AG08396 (cell line): Measurements from ENCODE around the gene CPNE4.
"Not testable (repeated sequence)": the region's sequence is repeated elsewhere in the genome, so short reads cannot be mapped to it uniquely, and the experiment has no call there.

Experiments used
- DNase-seq: peaks from one replicate; pipeline ENCODE4 v3.0.0; 2012; ENCODE audit warnings: low spot score, mixed read lengths

The CPNE4 gene

DNA sequence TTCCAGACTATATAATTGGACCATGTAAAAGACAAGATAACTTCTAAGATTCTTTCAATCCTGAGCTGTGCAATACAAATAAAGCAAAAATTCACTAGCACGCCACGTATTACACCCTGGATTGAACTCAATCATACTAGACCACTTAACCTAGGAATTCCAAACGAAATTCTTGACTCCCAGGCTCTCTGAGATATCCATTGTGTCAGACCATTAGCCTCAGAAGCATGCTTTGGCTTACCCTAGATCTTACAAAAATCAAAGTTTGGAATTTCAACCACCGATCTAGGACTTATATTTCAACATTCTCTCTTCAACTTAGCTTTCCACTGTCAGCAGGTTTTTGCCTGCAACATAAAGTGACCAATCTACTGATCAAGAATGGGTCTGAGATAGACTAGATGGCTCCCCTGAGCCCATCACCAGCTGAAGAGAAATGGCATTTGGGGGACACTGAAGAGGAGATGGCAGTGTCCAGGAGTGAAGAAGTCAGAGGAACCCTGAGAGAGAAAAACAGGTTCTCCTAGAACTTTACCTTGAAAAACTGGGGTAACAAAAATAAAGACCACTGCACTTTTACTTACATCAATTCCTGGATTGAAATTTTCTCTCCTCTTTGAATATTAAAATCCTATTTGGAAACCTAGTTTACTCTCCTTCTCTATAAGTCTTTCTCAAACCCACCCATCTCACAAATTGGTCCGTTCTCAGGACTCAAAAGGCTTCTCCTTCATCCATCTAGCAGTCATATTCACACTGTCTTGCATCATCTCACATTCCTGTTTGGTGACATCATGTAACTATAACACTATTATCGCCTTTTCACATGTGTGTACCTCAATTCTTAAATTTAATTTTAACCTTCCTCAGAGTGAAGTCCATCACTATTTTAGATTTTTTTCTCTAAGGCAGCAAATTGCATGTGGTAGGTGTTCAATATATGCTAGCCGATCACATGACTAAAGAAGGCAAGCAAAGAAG, 18.5 kb downstream of the CPNE4 start:
- DNase-seq, result no peak

DNA sequence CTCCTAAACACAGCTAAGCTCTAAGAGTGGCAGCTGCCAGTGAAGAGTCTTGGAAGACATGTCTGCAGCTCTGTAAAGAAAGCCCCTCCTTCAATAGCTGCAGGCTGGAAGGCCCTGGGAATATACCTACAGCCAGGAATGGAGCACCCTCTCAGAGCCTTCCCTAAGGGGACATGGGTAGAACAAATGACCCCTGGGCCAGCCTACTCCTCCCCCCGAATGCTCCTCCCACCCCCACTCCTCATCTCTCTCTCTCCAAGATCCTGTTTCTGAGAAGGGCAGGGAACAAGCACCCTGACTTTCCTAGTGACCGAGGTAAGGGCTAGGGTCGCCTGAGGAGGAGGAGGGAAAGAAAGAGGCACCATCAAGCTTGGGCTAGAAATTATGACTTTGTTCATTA, 20.7 kb downstream of the CPNE4 start:
- DNase-seq, result no peak

DNA sequence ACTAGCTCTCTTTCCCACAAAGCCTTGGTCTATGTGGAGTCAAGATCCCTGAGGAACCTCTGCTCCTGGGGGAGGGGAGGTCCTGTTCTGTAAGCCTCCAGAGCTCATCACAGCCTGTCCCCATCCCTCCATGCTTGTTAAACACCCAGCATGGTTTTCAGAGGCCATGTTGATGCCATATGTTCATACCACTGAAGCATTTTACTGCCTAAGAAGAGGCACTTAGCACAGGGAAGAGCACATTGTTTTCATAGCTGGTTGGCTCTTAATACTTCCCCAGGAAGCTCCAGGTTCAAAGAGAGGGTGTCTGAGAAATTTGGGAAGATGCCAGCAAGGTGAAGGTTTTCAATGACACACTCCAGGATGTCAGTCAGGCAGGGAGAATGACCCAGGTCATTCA, 25.6 kb downstream of the CPNE4 start:
- no peak for DNase-seq

DNA sequence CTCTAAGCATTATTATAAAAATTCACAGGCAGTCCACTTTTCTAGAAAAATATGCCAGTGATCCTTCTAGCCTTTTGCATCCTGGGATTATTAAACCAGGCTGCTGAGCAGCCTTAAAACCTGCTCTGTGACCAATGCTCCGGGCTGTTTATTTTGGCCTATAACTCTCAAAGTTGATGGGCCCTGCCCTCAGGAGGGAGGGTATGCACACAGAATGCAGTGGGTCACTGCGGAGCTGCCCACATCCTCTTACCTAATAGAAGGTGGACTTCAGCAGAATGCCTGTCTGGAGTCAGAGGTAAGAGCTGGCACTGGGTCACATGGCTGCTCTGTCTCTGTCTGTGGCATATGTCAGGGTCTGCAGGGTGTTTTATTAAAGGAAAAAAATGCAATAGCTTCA, 26.0 kb downstream of the CPNE4 start:
- DNase-seq, result no peak

DNA sequence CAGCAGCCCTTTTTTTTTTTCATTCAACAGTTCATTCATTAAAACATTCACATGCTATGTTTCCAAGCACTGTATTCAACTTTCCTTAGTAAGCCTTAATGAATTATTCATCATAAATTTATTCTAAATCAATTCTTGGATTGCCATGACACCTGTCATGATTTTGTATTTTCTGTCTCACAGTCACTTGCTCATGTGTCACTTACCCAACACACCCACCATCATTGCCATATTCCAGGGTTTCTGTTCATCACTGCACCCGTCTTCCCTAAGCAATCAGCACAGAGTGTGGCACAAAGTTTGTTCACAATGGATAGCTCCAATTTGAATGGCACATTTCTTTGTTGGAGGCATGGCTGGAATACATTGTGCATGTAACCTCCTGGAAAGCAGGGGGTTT, 27.2 kb downstream of the CPNE4 start:
- no peak for DNase-seq

DNA sequence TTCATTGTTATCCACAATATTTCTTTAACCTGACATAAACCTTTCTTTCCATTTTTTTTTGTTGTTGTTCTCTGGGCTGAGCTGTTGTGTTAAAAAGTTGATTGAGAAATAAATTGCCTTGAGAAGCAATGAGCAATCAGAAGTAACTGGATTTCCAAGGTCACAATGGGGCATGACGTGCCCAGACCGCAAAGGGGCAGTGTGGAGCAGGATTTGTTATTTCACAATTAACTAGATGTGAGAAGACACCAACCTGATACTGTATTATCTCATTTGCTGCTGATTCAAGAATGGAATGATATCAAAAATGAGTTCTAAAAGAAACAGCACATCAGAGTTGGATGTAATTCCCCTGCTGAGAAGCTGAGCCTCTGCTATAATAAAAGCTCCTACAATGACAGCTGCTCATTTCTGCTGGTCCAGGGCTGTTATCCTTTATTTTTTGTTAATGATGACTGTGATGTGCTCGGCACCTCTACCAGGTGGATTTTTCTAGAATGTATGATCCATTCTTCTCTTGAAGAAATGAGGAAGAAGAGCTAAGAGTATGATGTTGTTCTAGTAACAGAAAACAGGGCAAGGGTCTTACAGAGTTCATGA, 28.1 kb downstream of the CPNE4 start:
- DNase-seq, result peak; percentile 38

DNA sequence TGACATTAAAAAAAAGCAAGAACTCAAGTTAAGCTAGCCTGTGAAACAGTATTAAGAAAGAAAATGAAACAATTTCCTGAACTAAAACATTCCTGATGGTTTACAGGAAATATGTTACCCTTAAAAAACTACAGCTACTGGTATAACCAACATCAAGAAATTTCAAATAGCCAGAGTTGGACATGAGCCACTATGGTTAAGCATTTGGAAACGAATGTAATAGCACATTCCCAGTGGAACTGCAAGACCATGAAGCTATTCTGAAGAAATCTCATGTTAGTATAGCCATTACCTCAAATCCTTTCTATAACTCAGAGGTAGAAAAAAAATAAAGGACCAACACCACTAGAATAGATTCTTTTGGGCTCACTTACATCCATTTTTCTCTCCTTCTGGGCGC, 30.2 kb downstream of the CPNE4 start:
- DNase-seq, result no peak

DNA sequence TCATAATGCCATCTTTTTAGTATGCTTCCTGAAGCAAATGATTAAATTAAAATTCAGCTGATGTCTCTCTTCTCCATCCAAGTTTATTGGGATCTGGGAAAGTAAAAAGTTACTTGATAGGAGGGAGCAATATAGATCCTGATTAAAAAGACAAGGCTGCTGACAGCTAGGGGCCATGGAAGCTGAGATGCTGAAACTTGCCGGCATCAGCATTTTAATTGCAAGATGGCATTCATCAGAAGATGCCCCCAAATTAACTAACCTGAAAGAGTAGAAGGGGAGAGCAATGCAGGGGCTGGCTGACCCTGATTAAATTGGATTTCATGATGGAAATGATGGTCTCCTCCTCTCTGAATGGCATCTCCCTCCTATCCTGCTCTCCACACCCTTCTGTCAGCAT, 31.1 kb downstream of the CPNE4 start:
- DNase-seq, result no peak

DNA sequence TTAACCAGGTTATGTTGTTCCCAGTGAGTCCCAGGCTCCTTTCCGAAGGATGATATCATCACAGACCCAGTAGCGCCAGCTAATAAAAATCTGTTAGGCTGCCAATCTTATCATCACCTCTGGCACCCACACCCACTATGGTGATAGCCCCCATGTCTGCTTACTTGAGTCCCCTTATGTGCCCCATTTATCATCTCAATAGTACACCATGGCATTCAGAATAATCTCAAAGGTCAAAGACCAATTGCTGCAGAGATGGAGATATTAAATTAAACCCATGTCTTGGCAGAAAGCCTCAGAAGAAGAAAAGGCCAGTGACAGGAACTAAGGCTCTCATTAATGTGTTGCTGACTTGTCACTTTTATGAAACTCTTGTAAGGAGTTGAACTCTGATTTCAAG, 32.8 kb downstream of the CPNE4 start:
- DNase-seq, result no peak

DNA sequence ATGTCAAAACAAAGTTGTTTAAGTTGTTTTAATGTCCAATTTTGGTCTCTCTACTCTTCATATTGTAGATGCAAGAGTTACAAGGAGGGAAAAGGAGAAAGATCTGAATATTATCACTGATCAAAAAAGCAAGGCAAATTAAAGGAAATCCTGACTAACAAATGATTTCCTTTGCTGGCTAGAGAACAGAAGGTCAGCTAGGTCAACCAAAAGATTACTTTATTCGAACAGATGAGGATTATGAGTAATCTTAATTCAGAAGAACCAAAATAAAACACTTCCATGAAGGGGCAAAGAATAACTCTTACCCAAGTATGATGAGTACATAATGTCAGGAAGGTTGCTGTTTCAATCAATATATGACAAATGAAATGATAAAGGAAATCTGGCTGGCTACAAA, 33.8 kb downstream of the CPNE4 start:
- DNase-seq, result no peak

DNA sequence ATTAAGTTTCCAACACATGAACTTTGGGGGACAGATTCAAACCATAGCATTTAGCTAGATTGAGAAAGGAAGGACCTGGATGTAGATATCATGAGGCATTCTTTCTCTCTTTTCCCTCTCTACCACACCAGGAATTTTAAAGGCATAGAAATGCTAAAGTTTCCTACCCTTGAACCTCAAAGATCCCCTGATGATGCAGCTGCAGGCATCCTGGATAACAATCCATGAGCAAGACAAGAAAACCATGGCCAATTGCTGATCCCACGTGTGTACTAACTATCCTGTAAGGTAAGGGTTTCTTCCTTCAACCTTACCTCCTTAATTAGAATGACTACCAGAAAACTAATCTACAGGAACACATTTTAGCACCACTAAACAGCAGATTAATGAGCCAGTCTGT, 36.8 kb downstream of the CPNE4 start:
- DNase-seq, result no peak

DNA sequence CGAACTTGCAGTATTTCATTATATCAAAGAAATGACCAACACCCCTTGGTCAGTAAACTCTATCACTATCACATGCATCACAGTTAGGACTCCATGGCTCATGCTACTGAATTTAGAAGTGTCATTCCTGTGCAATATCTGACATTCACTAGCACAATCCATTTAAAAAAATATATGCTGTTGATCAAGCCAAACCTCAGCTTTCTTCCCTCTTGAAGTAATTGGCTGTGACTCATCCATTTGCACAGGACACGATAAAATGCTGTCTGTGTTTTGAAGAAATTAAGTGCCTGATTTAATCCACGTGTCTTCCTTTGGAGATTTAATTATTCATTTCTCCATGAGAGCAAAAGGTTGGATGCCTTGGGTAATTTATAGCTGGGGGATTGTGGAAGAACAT, 38.9 kb downstream of the CPNE4 start:
- DNase-seq, result no peak

DNA sequence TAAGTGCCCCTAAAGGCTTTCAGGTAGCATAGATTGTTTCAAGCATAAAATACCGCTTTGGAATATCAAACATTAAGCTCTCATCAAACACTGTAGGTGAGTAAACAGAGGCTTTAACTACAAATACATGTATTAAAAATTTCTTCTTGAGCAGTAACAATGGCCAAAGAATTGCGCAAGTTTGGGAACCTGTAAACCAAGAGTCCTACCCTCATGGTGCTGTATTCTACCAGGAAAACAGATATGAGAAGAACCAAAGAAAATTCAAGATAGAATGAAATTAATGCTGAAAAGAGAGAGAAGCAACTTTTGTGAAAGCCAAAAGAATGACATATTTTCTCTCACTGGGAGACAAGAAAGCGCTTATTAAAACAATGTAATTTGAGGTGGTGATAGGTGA, 45.5 kb downstream of the CPNE4 start:
- DNase-seq, result no peak

DNA sequence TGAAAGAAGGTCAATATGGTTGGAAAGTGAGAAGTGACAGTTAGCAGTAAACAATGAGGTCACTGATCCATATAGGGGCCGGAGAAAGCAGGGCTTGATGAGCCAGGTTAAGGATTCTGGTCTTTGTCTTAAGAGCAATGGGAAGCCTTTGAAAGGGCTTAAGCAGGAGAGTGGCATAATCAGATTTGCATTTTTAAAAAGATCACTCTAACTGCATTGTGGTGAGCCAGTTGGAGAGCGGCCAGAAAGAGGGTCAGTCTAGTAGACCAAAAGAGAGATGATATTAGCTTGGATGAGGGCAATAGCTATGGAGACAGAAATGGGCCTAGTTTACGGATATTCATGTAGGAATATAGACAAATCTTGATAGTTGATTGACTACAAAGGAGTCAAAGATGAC, 46.6 kb downstream of the CPNE4 start:
- DNase-seq, result no peak

DNA sequence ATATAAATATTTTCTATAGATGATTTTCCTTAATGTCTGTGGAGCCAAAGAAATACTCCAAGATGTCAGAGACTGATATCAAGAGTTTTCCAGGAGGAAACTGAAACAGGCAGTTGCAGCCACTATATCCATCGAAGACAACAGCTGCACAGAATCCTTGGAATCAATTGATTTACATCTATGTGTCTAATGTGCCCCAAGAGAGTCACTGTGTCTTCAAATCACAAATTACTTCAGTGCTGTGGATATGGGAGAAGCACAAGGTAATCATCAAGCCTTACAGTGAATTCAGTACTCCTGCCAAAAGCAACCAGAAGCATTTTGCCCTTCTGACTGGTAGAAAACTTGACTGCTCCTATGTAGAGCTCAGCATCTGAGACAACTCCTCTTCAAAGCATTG, 51.1 kb downstream of the CPNE4 start:
- no peak for DNase-seq

DNA sequence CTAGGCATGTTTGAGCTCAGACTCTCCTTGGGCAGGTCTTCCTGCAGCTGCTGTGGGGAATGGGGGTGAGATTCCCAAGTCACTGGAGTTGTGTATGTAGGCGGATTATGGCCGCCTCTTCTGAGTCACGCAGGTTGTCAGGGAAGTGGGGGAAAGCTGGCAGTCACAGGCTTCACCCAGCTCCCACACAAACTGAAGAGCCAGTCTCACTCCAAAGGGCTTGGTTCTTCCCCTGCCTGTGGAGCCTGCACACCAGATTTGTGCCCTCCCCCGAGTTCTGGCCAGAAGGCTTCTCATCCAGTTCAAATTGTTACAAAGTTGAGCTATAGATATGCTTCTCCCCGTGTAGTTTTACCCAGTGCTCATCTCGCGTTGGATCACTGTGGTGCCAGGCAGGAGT, 53.5 kb downstream of the CPNE4 start:
- DNase-seq, result no peak

DNA sequence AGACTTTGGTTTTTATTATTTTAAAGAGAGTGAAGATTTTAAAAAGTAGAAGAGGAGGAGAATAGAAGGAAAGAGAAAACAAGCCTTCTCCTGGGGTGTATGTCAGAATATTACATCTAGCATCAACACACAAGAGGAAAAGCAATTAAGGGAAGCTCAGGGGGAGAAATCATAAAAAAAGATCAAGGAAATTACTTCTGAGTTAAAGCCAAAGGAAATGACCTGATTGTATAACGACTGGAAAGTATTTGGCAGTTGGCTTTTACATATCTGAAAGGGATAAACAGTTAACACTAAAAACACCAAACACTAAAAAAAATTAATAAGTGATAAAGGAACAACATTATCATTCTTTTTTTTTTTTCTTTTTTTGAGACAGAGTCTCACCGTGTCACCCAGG, 58.4 kb downstream of the CPNE4 start:
- DNase-seq, result no peak

DNA sequence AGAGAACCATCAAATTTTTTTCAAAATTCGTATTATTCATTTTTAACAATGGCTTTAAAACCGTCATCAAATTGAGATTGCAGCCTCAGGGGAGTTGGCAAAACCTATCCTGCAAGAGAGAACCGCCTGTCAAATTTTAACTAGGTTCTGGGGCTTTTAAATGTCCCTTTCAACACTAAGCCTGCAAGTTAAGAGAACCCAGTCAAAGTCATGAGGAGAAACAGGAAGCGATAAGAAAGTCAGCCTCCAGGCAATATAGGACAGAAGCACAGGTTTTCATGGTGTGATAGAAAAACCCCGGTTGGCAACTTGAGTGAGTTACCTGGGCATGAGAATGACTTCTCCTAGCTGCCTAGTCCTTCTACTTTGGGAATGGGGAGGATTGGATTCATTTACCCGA, 59.8 kb downstream of the CPNE4 start:
- no peak for DNase-seq

DNA sequence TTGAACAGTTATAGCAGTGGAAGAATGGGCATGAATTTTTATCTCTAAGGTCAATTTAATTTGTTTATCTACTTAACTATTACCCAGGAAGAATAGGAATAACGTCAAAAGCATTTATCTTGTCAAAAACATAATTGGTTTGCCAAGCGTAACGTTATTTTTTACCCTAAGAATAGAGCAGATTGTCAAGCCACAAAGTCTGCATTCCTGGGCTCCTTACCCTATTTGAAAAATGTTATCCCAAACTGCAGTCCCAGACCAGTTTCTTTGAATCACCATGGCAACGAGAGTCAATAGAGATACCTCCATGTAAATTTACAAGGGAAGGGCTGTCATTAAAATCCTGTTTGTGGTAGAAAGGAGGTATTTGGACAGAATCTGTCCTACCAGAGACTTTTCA, 61.1 kb downstream of the CPNE4 start:
- DNase-seq, result no peak

DNA sequence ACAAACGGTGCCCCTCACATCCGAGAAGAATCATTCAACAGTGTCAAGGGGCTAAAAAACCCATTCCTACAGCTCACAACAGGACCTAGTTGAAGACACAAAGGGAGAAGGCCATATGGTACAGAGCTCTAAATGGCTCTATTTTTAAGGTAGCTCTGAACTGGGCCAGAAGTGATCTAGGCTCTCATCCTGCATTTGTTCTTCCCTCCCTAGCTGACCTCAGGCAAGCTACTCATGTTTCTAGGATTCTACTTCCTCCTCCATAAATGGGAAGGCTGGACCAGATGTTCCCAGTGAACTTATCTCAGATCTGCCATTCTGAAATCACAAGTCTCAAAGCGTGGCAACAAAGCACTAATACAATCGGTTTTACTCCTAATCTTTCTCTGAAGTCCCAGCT, 62.3 kb downstream of the CPNE4 start:
- no peak for DNase-seq

DNA sequence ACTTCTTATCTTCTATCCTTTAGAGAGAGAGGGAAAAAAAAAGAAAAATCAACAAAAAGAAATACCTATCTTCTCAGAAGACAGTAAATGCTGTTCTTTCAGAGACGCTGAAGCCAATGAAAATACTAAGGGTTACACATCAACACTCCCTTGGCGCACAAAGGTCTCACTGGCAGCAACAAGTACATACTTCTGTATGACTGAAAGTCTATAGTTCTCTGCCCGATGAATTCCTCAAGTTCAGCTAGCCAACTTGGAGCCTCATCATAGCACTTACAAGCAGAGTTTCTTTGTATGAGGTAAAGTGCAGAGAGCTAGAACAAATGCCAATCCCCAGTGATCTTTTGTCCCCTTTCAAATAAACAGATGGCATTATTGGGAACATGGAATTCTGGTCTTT, 62.7 kb downstream of the CPNE4 start:
- no peak for DNase-seq

DNA sequence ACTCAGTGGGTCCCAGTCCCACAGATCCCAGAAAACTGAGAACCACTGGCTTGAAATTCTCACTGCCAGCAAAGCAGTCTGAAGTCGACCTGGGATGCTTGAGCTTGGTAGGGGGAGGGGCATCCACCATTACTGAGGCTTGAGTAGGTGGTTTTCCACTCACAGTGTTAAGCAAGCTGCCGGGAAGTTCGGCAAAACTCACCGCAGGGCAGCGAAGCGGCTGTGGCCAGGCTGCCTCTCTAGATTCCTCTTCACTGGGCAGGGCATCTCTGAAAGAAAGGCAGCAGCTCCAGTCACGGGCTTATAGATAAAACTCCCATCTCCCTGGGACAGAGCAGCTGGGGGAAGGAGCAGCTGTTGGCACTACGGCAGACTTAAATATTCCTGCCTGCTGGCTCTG, 71.4 kb downstream of the CPNE4 start:
- DNase-seq, result not testable (repeated sequence)

DNA sequence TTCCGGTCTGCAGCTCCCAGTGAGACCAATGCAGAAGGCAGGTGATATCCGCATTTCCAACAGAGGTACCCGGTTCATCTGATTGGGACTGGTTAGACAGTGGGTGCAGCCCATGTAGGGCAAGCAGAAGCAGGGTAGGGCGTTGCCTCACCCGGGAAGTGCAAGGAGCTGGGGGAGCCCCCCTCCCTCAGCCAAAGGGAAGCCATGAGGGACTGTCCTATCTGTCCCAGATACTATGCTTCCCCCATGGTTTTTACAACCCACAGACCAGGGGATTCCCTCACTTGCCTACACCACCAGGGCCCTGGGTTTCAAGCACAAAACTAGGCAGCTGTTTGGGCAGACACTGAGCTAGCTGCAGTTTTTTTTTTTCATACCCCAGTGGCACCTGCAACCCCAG, 71.8 kb downstream of the CPNE4 start:
- no peak for DNase-seq

DNA sequence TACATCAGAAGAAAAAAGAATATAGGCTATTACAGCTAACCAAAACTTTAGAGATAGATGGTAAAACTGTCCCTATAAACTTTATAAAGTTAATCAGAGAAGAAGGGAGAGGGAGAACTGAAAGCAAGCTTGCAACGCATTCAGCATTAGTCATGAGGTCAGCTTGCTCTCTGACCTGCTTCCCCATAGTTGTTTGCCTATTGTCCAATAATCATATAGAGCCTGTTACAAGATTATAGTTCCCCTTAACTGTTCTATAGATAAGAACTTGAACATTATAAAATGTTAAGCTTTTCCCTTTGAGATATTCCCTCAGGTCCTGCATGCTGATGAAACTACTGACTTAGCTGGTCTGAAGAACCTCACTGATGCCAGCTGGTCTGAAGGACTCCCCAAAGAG, 74.5 kb downstream of the CPNE4 start:
- DNase-seq, result no peak
